Stimulated activated effector memory CD8-positive, alpha-beta T cell treated with anti-CD3 and anti-CD28 coated beads, Interleukin-12 subunit alpha, Interleukin-12 subunit beta, amount 100 ng/mL, for 72 hours (primary cell): ENCODE data around the gene PSME2.

Experiments used
- ATAC-seq: fragments of 150-1000 bp; cut with Tn5 transposase; 2 replicates; pipeline ENCODE4 v1.10.0; 2021
- DNase-seq, 2 donors: peaks; one replicate each; pipeline ENCODE4 v3.0.0; 2021 to 2022; ENCODE audit warnings: low spot score in 2 of 2
- H3K27ac Mint-ChIP-seq: one replicate; pipeline ENCODE4 v1.8.0; 2022; ENCODE audit warnings: mild to moderate bottlenecking, mixed read lengths
- H3K36me3 Mint-ChIP-seq: one replicate; pipeline ENCODE4 v1.8.0; 2022; ENCODE audit warnings: mild to moderate bottlenecking, mixed read lengths
- H3K4me1 Mint-ChIP-seq: one replicate; pipeline ENCODE4 v1.8.0; 2022; ENCODE audit warnings: mixed read lengths
- H3K4me3 Mint-ChIP-seq: one replicate; pipeline ENCODE4 v1.8.0; 2022; ENCODE audit warnings: mild to moderate bottlenecking, mixed read lengths
- H3K9me3 Mint-ChIP-seq: one replicate; pipeline ENCODE4 v1.8.0; 2022; ENCODE audit warnings: mixed read lengths

The PSME2 gene

DNA sequence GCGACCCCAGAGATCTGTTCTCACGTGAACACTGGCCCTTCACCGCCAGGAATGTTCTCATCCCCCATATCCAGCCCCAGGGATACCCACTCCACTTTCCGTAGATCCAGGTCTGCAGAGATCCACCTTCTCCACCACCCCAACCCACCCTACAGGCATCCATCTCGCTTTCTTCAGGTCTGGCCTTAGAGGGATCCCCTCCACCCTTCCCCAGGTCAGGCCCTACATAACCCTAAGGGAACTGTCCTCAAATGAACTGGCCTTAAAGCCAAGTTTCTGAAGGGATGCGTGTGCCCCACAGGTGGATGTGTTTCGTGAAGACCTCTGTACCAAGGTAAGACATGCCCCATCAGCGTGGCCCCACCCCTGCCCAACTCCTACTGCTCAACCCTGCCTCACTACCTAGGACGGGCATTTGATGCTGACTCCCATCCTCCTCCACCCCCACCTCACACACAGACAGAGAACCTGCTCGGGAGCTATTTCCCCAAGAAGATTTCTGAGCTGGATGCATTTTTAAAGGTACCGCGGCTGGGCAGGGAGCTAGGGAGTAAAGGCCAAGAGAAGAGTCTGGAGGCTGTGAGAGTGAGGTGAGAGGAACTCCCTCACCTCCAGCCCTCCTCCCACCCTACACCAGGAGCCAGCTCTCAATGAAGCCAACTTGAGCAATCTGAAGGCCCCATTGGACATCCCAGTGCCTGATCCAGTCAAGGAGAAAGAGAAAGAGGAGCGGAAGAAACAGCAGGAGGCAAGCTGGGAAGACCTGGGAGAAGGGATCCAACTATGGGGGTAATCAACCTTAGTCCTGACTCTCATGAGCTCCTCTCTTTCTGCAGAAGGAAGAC is 9.5 kb downstream of the PSME2 start:
- Mint-ChIP-seq H3K4me3 (peak overlapping the region; percentile 87), H3K9me3 (no peaks in the 10 kb centered on the region), H3K27ac (peak overlapping the region; percentile 92), H3K4me1 (peaks cover 64% of the 10 kb centered on the region), H3K36me3 (peaks cover 54% of the 10 kb centered on the region)
- ATAC-seq, result no peak
- no peak for DNase-seq

DNA sequence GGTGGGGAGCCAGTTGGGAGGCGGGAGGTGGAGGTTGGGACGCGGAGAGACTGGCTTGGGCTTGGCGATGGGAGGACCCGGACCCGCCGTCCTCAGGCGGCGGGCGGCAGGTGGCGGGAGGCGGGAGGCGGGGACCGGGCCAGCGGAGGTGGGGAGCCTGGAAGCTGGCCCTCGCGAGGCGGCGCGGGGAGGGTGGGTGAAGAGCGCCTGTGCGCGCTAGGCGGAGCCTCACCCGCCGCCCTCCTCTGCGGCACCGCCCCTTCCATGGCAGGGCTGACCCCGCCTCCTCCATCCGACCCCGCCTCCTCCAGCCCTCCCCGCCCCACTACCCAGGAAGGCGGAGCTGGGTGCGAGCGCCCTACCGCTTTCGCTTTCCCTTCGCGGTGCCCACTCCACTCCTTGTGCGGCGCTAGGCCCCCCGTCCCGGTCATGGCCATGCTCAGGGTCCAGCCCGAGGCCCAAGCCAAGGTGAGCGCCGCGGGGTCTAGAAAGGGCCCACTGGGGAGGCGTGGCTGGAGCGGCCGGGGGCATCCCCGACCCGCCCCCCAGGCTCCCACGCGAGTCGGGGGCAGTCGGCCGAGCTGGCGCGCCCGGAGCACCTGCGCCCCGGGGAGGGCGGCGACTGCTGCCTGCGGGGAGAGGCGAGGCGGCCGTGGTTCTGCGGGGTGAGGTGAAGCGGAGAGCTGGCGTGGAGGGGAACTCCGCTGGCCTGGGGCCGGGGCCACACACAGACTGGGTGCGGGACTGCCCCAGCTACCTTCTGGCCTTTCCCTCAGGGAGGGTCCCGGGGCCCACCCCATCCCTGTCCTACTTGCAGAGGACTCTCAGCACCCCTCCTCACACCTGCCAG is 10.4 kb downstream of the PSME2 start, which contains the start of gene PSME1:
PSME1 (plus strand) TSS at position 361 of the 850 bp plus-strand sequence; CDS start at position 430, 69 bp downstream.
- DNase-seq (peak; percentile 91 to 97), ATAC-seq (peak; percentile 94)
- no peaks in the 10 kb centered on the region for H3K9me3 Mint-ChIP-seq
- peak within 1 kb of the TSS; percentile 92 for H3K27ac Mint-ChIP-seq
- peak within 1 kb of the TSS; percentile 87 for H3K4me3 Mint-ChIP-seq
- peaks cover 64% of the 10 kb centered on the region for H3K4me1 Mint-ChIP-seq
- peaks cover 46% of the 10 kb centered on the region for H3K36me3 Mint-ChIP-seq

DNA sequence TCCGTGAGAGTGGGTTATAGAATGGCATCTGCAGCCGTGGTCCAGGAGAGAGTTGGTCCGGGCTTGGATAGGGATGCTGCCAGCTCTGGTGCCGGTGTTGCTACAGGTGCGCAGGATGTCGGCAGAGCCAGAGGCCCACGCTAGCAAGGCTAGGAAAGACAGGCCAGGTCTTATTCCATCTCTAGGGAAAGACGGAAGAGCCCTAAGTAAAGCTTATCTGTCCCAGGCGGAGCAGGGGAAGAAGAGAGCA is 10.9 kb downstream of the PSME2 start:
- Mint-ChIP-seq H3K9me3 (no peaks in the 10 kb centered on the region), H3K36me3 (peaks cover 40% of the 10 kb centered on the region), H3K27ac (peak overlapping the region; percentile 81), H3K4me3 (peak overlapping the region; percentile 87), H3K4me1 (peaks cover 59% of the 10 kb centered on the region)
- no peak for DNase-seq
- ATAC-seq, result peak; percentile 2

DNA sequence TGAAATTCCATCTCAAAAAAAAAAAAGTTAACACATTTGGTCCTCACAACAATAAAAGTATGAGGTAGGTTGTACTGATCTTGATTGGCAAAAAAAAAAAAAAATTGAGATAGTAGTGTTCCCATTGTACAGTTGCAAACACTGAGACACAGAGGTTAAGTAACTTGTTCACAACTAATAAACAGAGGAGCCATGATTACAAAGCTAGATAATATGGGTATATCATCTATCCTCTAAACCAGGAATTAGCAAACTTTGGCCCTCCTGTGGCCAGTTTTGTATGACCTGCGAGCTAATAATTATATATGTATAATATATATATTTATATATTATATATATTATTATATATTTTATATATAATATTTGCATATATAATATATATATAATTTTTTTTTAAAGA is 12.7 kb downstream of the PSME2 start:
- ATAC-seq, result no peak
- Mint-ChIP-seq H3K4me1 (peaks cover 47% of the 10 kb centered on the region), H3K36me3 (peaks cover 23% of the 10 kb centered on the region)

DNA sequence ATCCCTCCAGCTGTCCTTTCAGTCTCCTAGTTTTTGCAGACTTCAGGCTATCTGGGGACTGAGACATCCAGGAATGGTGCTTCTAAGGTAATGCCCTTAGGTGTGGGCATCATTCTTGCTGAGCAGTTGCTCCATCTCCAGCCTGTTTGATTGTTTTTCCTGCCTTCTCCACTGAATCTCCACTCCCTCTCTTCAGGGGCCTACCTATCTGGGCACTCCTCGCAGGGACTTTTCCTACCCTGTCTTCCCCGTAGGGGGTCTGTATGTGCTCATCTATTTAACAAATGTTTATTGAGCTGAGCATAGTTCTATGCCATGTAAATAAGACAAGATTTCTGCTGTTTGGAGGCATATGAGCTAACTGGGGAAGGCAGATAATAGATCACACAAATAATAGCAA is 13.4 kb downstream of the PSME2 start:
- Mint-ChIP-seq H3K4me3 (no peak overlapping the region), H3K27ac (peak overlapping the region; percentile 91), H3K36me3 (peaks cover 15% of the 10 kb centered on the region), H3K4me1 (peaks cover 39% of the 10 kb centered on the region), H3K9me3 (no peaks in the 10 kb centered on the region)
- DNase-seq (no peak), ATAC-seq (no peak)

More for the DNA sequence above, 12.7 kb downstream of the PSME2 start:
- Mint-ChIP-seq H3K9me3 (no peaks in the 10 kb centered on the region), H3K27ac (no peak overlapping the region), H3K4me3 (no peak overlapping the region)
- DNase-seq, result no peak

DNA sequence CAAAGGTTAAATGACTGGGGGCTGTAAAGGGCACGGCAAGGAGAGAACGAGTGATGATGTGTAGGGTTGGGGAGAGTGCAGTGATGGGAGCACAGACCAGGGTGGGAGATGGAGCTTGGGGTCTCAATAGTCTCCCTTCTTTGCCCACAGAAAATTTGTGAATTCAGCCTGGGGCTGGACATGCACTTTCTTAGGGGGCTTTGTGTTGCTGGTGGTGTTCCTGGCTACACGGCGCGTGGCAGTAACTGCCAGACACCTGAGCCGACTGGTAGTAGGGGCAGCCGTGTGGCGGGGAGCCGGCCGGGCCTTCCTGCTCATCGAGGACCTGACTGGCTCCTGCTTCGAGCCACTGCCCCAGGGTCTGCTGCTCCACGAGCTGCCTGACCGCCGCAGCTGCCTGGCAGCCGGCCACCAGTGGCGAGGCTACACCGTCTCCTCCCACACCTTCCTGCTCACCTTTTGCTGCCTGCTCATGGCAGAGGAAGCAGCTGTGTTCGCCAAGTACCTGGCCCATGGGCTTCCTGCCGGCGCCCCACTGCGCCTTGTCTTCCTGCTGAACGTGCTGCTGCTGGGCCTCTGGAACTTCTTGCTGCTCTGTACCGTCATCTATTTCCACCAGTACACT is 14.2 kb downstream of the PSME2 start:
- ATAC-seq (no peak), DNase-seq (no peak)
- no peaks in the 10 kb centered on the region for H3K9me3 Mint-ChIP-seq
- H3K4me1 Mint-ChIP-seq, result peaks cover 31% of the 10 kb centered on the region
- H3K4me3 Mint-ChIP-seq, result no peak overlapping the region
- H3K27ac Mint-ChIP-seq, result peak overlapping the region; percentile 91
- H3K36me3 Mint-ChIP-seq, result peaks cover 7% of the 10 kb centered on the region

DNA sequence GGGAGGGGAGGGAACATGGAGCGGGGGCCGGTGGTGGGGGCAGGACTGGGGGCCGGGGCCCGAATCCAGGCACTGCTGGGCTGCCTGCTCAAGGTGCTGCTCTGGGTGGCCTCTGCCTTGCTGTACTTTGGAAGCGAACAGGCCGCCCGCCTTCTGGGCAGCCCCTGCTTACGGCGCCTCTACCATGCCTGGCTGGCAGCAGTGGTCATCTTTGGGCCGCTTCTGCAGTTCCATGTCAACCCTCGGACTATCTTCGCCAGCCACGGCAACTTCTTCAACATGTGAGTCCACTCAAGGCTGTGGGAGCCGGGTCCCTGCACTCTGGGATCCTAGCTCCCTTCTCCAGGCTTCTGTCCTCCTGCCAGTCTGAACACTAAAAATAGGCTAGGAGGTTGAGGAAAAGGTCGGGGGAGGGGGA is 14.9 kb downstream of the PSME2 start:
- Mint-ChIP-seq H3K4me3 (no peak overlapping the region), H3K36me3 (peaks cover under 1% of the 10 kb centered on the region), H3K4me1 (peaks cover 25% of the 10 kb centered on the region), H3K9me3 (no peaks in the 10 kb centered on the region), H3K27ac (peak overlapping the region; percentile 91)
- DNase-seq (no peak), ATAC-seq (no peak)

DNA sequence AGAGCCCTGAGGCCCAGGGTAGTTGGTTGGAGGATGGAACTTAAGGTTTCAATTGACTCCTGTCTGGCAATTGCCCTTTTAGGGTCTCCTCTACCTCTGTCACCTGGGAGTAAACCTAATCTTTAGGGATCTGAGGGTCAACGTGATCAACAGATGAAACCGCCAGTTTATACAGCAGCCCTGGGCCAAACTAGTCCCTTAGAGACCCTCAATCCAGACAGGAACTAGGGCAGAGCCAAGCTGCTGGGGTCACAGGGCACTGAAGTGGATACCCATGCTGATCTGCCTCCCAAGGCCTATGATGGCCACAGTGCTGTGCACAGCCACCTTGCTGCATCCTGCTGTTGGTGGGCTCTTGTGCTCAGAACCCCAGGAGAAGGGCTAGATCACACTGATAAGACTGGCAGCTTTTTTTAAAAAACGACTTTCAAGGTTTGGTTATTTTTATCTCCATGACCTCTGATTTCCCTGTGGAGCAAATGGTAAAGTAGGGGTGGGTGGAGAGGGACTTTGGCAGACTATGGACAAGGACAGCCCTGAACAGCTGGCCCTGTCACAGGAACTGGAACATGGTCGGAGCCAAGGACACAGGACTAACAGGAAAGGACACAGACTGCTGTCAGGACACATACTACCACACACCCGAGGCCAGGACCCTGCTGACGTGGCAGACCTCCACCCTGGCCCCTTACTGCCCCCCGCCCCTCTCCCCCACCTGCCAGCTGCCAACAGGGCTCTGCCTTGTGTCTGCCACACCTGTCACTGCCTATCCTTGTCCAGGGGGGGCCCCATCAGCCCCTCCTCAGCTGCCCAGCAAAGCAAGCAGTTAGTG is 15.5 kb downstream of the PSME2 start:
- H3K36me3 Mint-ChIP-seq, result no peaks in the 10 kb centered on the region

DNA sequence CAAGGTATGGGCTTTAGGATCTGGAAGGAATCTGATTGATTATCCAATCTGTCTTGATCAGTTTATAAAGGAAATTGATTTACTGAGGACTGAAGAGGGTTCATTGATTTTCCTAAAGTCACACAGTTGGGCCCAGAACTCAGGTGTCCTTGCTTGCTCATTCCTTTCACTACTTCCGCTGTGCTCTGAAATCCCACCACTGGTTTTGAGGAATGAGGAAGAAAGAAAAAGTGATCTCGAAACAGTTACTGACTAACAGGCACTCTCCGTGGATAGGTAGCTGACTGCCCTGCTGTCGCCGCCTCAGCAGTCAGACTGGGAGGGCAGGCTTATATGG is 16.1 kb downstream of the PSME2 start, which contains the start of gene FITM1:
FITM1 (plus strand) TSS at position 280 of the 337 bp plus-strand sequence. CDS start 905 bp downstream, outside the sequence.
- ATAC-seq (no peak), DNase-seq (no peak)
- H3K9me3 Mint-ChIP-seq, result no peaks in the 10 kb centered on the region
- no peak within 1 kb of the TSS for H3K27ac Mint-ChIP-seq
- no peaks in the 10 kb centered on the region for H3K36me3 Mint-ChIP-seq
- H3K4me3 Mint-ChIP-seq, result no peak within 1 kb of the TSS
- H3K4me1 Mint-ChIP-seq, result peaks cover 20% of the 10 kb centered on the region

More for the DNA sequence above, 15.5 kb downstream of the PSME2 start:
- H3K4me3 Mint-ChIP-seq, result no peak overlapping the region
- H3K27ac Mint-ChIP-seq, result no peak overlapping the region
- H3K4me1 Mint-ChIP-seq, result peaks cover 24% of the 10 kb centered on the region
- no peak for ATAC-seq
- no peak for DNase-seq
- H3K9me3 Mint-ChIP-seq, result no peaks in the 10 kb centered on the region

DNA sequence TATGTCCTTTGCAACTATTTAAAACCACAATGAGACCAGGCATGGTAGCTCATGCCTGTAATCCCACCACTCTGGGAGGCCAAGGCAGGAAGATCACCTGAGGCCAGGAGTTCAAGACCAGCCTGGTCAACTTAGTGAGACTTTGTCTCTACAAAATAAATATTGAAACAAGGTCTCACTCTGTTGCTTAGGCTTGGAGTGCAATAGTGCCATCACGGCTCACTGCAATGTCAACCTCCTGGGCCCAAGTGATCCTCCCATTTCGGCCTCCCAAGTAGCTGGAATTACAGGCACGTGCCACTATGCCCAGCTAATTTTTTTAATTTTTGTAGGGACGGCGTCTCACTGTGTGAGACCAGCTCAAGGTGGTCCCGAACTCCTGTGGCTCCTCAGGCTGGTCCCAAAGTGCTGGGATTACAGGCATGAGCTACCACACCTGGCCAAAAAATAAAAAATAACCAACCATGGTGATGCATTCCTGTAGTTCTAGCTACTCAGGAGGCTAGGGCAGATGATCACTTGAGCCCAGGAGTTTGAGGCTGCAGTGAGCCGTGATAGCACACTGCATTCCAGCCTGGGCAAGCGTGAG is 16.9 kb downstream of the PSME2 start:
- Mint-ChIP-seq H3K36me3 (peaks cover 5% of the 10 kb centered on the region), H3K4me3 (no peak overlapping the region), H3K9me3 (no peaks in the 10 kb centered on the region), H3K4me1 (peaks cover 15% of the 10 kb centered on the region), H3K27ac (no peak overlapping the region)
- ATAC-seq (no peak), DNase-seq (no peak)

DNA sequence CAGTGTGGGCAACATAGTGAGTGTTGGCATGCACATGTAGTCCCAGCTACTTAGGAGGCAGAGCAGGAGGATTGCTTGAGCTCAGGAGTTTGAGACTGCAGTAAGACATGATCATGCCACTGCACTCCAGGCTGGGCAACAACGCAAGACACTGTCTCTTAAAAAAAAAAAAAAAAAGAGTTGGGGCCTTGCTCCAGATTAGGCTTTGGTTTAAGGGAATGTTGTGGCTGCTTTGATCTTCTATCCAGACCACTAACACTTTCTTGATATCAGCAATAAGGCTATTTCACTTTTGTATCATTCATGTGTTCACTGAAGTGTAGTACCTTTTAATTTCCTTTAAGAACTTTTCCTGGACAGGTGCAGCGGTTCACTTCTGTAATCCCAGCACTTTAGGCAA is 18.7 kb downstream of the PSME2 start:
- Mint-ChIP-seq H3K4me1 (peaks cover 11% of the 10 kb centered on the region), H3K9me3 (no peaks in the 10 kb centered on the region), H3K36me3 (peaks cover 16% of the 10 kb centered on the region), H3K4me3 (no peak overlapping the region), H3K27ac (no peak overlapping the region)
- no peak for ATAC-seq
- DNase-seq, result no peak

DNA sequence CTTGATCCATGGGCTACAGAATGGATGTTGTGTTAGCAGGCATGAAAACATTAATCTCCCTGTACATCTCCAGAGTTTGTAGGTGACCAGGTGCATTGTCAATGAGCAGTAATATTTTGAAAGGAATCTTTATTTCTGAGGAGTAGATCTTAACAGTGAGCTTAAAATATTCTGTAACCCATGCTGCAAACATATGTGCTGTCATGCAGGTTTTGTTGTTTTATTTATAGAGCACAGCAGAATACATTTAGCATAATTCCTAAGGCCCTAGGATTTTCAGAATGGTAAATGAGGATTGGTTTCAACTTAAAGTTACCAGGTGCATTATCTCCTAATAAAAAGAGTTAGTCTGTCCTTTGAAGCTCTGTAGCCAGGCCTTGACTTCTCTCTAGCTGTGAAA is 19.5 kb downstream of the PSME2 start:
- ATAC-seq (no peak), DNase-seq (no peak)
- Mint-ChIP-seq H3K4me3 (no peak overlapping the region), H3K9me3 (no peaks in the 10 kb centered on the region), H3K27ac (no peak overlapping the region), H3K36me3 (peaks cover 23% of the 10 kb centered on the region), H3K4me1 (peaks cover 4% of the 10 kb centered on the region)

DNA sequence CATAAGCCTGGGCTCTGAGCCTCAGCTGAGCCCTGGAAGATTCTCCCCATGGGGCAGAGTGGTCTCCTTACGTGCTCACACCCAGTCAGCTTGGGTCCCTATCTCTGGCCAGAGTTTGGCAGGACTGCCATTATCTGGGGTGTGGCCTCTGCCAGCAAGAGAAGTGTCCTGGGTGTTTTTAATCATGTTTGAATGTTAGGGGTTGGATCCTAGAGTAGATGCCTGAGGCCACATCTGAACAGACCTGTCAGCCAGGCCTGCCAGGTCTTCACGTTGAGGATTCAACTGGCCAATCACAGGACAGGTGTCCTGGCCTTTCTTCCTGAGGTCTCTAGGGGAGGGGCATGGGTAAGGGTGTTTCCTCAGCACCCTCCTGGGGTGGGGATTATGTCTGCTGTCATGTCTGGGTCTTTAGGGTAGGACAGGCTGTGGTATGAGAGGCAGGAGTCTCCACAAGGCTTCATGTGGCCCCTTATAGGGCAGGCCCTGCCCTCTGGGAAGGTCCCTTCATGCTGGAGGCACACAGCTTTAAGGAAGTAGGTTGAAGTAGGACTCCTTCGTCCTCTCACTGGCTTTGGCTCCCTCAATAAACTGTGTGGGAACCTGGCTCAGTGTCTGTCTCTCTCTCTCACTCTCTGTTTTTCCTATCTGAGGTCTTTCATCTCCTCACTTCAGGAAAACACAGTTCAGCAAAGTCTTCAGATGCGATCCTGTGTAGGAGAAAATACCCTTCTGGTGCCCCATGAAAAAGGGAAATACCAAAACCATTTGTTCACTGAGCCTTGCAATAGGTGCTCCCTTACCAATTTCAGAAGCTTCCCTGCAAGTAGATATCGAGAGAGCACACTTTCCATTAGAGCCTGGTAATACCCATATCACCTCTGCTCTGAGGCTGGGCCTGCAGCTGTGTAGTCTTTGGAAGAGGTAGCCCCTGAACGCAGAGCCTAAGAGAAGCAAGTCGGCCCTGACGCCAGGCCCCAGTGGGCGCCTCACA is 22.7 kb downstream of the PSME2 start:
- H3K9me3 Mint-ChIP-seq, result no peaks in the 10 kb centered on the region
- no peak for DNase-seq
- H3K36me3 Mint-ChIP-seq, result peaks cover 55% of the 10 kb centered on the region
- peaks cover 1% of the 10 kb centered on the region for H3K4me1 Mint-ChIP-seq
- peak overlapping the region; percentile 56 for H3K27ac Mint-ChIP-seq
- peak; percentile 52 for ATAC-seq
- no peak overlapping the region for H3K4me3 Mint-ChIP-seq
